Left lobe of liver (tissue), 2 donors: ENCODE data around the gene NXN. TPM values are rescaled to one million over a fixed set of nuclear protein-coding genes. Genes with fewer than 3 reads are reported as not detected.
A peak's percentile ranks its signal among the peaks of the same experiment; 100 is the strongest.
"Not testable (repeated sequence)": the region's sequence is repeated elsewhere in the genome, so short reads cannot be mapped to it uniquely, and the experiment has no call there.

Experiments
- ATAC-seq: fragments of 200-7000 bp; cut with Tn5 transposase; one replicate; pipeline ENCODE4 v1.9.1; 2020; ENCODE audit warnings: mild to moderate bottlenecking, moderate library complexity
- DNase-seq: peaks from one replicate; pipeline ENCODE4 v3.0.0-alpha.2; 2020; ENCODE audit warnings: low spot score
- total RNA-seq: library from RNA; stranded (reverse); gene quantifications from one replicate; pipeline ENCODE4 v1.2.1, GENCODE V29; 2021
- donor health status: DM: no; HTN: no; CAD: no; lungs with moderate emphysema.
- donor health status: DM: no; HTN: yes; CAD: no.

The NXN gene
- total RNA-seq, 1 donor from 2014 or later, result 8.1 TPM

- ATAC-seq, result no peak
- DNase-seq, result no peak
Measured at GRCh38 chr17:1007310-1008007, 27.9 kb upstream of the NXN start.

- DNase-seq, result no peak
- no peak for ATAC-seq
Measured at GRCh38 chr17:1006054-1006453, 26.5 kb upstream of the NXN start.

DNA sequence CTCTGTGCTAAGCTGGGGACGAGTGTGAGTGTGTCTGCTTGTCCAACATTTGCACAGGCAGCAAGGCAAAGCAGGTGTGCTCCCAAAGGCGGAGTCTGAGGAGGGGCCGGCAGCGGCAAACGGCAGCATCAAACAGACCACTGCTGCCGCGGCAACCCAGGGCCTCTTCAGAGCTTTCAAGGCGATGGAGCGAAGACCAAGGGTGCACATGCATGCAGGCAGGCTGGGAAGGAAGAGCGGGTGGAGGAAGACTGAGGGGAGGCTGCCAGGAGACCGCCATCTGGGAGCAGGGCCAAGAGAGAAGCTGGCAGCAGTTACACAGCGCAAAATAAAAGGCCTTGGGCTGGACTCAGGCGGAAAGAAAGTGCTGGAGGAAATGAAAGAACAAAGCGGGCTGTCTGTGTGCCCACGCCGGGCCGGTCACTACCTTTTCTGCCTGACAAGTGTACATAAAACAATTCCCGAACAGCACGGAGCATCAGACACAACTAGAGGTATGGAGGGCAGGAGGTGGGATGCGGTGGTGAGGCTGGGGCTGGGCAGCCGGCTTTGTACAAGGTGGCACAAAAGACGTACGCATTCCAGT is 25.9 kb upstream of the NXN start:
- ATAC-seq, result peak; percentile 69
- DNase-seq, result no peak

DNA sequence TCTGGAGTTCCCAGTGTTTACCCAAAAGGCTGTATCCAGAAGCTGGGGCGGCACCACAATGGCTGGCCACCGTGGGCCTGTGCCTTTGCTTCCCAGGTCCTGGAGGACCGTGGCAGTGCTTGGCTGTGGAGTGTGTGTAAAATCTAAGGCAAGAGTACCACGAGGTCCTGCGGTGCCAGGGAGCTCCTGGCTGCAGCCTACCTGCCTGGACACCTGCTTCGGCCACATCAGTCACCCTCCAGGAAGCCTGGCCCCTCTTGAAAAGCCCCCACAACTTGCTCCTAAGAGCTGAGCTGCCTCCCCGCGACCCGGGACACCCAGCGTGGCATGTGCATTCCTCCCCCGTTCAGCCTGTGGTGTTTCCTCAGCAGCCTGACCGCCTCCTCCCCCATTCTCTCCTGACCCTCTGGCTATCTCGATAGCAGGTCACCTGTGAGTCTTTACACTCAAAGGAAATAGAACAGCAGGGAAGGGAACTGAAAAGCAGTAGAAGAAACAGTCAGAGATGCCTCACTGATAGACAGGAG is 25.3 kb upstream of the NXN start:
- ATAC-seq, result no peak
- no peak for DNase-seq

- no peak for DNase-seq
- no peak for ATAC-seq
Measured at GRCh38 chr17:1003972-1004768, 24.6 kb upstream of the NXN start.

- ATAC-seq (no peak), DNase-seq (no peak)
Measured at GRCh38 chr17:1003633-1003971, 24.0 kb upstream of the NXN start.

DNA sequence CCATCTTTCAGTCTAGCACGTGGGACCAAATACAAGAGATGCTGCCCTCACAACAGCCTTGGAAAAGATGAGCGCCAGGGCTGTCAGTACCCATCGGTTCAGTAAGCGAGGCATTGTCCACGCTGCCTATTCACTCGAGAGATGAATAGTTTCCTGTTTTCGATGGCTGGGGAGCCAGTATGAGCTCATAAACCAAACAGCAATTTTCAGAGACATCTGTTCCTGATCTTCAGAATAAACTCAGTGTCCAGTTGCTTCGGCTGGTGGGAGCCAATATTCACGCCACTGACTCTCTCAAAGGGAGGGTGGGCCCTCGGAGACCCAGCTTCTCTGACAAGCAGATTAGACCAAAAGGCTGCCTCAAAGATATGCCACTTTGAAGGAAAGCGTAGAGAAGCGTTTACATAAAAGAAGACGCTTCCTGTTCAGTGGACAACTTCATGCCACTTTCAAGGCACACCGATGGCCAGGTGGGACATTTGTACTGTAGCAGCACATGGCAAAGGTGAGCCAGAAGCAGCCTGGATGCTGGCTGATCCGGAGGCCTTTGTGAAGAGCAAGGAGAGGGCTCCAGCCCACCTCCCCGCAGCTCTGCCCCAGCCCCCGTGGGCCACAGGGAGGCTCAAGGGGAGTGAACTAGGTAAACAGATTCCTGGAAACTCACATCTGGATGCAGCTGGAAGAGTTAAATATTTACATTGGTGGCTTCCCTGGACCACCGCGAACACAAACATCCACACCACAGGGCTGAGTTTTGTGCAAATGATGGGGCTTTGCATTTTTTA is 23.4 kb upstream of the NXN start:
- ATAC-seq (no peak), DNase-seq (no peak)

- no peak for DNase-seq
- ATAC-seq, result no peak
Measured at GRCh38 chr17:1002412-1002753, 22.8 kb upstream of the NXN start.

DNA sequence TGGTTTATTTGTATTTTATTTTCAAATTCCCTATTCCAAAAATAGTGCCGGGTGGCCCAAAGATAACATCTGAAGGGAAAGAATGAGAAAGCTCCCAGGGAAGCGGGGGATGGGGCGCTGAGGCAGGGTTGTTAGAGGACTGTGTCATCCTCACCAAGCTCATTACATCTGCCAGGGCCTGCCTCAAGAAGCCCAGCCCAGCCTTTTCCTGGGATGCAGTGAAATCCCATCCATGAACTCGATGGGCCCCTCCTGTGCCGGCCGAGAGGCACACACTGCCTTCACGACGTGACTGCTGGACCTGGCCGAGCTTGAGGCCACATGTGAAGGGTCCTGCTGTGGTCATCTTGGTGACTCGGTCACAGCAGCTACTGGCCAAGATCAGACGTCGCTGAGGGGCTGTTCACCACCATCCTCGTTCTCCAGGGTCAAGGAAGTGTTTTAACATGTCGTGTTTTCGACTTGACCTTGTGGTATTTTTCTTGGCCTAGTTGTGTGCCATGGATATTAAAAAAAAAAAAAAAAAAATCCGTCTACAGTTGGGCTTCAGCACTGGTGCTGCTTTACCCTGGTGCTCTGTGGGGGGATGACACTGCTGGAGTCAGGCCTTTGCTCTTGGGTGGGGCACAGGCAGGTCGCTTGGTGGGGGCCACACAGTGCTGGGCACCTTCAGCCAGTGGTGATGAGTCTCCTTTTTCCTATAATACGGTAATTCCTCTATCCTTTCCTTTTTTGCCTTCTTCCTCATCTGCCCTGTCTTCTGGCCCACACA is 22.2 kb upstream of the NXN start:
- DNase-seq (no peak), ATAC-seq (no peak)

DNA sequence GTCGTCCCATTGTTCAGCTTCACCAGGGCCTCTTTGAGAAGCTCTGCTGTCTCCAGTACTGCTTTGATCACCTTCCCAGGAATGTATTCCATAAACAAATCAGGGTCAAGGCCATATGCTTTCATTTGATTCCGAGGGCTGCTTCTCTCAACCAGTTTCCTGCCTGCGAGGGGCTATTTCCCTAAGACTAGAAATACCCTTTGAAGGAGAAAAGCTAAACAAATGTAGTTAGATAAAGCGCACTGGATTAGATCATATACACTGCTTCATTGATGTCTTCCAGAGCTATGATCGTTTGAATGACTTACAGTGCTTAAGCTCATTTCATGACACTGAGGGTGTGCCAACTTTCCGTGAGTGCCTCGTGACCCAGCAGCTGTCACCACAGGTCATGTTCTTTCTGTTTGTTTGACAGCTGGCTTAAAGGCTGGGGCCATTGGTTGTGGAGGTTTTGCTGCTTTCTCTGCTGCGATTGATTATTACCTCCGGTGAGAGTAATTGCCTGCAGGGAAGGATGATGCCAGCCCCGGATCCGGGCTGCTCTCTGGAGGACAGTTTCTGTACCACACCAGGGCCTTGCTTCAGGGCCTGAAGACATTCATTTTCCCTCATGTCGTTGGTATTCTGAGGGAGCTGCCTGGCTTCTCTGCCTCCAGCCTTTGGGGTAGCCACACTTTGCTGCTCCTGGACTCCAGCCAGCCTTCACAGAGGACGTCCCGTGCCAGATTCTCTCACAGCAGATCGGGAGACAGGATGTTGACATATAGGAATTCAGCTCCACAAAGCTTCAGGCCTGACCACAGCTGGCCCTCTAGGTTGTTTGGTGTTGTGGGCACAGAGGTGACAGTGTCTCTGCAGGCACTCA is 21.3 kb upstream of the NXN start:
- DNase-seq, result peak; percentile 63

GRCh38 chr17:998111-998510 is 18.5 kb upstream of the NXN start:
- DNase-seq, result no peak
- no peak for ATAC-seq

More for the DNA sequence above, 21.3 kb upstream of the NXN start:
- ATAC-seq, result peak; percentile 11

DNA sequence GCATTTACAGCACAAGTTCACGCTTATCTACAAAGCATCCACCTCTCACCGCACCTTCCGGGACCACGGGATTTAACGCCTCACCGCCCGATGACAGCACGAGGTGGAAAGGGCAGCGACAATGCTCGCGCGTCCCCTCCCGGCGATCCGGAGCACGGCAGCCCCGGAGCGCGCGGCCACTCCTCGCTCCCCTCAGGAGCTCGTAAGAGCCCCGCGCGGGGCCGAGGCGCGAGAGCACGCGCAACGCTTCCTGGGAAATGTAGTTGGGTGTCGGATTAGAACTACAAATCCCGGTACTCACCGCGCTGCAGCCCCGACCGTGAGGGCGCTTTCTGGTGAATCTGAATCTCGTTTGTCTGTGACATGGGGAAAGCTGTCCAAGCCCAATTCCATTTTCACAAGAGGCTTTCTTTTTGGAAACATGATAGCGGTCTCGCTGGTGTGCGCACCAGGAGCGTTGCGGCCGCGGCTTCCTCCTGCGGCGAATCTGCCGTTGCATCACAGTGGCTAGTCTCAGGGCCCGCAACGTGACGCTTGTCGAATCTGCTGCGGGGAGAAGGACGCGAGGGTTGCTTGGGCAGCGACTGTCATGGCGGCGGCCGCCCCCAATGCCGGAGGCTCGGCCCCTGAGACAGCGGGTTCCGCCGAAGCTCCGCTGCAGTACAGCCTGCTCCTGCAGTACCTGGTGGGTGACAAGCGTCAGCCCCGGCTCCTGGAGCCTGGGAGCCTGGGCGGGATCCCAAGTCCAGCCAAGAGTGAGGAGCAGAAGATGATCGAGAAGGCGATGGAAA is 17.2 kb upstream of the NXN start, which contains the start of gene TIMM22:
TSS of gene TIMM22 (plus strand) at position 576 of the 791 bp plus-strand sequence. CDS start at position 590, 14 bp downstream.
- ATAC-seq (peak; percentile 96), DNase-seq (peak; percentile 93)

DNA sequence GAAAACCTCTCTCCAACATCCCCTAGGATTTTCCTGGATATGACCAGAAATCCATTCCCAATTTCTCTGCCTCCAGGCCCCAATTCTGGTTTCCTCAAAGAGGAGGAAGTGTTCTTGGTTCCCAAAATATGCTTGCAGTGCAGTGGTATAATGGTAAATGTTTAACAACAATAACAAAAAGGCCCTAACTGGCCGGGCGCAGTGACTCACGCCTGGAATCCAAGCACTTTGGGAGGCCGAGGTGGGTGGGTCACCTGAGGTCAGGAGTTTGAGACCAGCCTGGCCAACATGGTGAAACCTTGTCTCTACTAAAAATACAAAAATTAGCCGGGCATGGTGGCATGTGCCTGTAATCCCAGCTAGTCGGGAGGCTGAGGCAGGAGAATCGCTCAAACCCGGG is 15.7 kb upstream of the NXN start:
- DNase-seq, ATAC-seq: not testable (repeated sequence)

- DNase-seq, result no peak
Measured at GRCh38 chr17:992933-993332, 13.4 kb upstream of the NXN start.

GRCh38 chr17:988561-988960 is 9.0 kb upstream of the NXN start:
- ATAC-seq (no peak), DNase-seq (no peak)

More at GRCh38 chr17:992933-993332, 13.4 kb upstream of the NXN start:
- ATAC-seq, result no peak

- ATAC-seq (no peak), DNase-seq (no peak)
Measured at GRCh38 chr17:987931-988330, 8.4 kb upstream of the NXN start.

DNA sequence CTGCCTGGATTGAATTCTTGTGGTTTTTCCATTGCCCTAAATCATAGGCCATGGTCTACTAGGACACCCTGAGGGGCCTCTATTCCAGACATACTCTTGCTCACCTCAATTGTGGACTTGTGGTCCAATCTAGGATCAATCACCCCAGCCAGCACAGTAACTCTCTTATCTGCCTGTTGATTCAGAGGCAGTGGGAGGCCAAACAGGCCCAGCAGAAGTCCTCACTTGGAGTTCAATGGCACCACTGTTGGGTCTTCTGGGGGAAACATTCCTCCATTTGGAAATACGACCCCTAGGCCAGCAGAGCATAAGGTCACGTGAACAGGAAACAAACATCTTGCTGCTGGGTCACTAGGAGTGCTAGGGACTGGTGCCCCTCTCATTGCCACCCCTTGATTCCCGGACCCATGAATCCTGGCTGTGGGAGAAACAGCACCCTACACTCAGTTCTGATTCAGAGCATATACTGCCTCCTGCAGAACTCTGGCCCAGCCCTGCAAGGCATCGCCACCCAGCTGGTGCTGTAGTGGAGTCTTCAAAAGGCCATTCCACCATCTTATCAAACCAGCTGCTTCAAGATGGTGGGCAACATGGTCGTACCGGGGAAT is 6.8 kb upstream of the NXN start:
- no peak for DNase-seq
- ATAC-seq, result no peak

GRCh38 chr17:983921-984320 is 4.3 kb upstream of the NXN start:
- DNase-seq, result no peak
- ATAC-seq, result no peak
